ENCODE results near the gene CCDC159. TPM values are rescaled to one million over a fixed set of nuclear protein-coding genes. Genes with fewer than 3 reads are reported as not detected.
"Not testable (repeated sequence)": the region's sequence is repeated elsewhere in the genome, so short reads cannot be mapped to it uniquely, and the experiment has no call there.

CCDC159 gene
- total and polyA plus RNA-seq, 2 of the 4 experiments (the other 2 are of a cell fraction): 4.7 to 14.0 TPM

DNA sequence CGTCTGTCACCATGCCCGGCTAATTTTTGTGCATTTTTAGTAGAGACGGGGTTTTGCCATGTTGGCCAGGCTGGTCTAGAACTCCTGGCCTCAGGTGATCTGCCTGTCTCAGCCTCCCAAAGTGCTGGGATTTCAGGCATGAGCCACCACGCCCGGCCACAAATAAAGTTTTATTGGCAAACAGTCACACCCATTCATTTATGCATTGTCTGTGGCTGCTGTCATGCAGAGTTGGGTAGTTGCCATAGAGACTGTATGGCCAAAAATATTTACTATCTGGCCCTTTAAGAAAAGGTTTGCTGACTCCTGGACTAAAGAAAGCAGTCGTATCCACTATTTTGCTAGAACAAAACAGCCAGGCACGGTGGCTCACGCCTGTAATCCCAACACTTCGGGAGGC is 12.5 kb upstream of the CCDC159 start:
- H2BK5ac ChIP-seq (ENCODE audit: low read depth, low read length, poor library complexity, severe bottlenecking); H3K9ac ChIP-seq (ENCODE audit: low read depth, low read length); POLR2A ChIA-PET (ENCODE audit: unreplicated experiment); DNase-seq; H2BK20ac ChIP-seq (ENCODE audit: low read depth, low read length); BruUV-seq (replicated peaks); H4K8ac ChIP-seq (ENCODE audit: low read depth in 2 of 2, low read length in 2 of 2); intact Hi-C loops (cut with micrococcal nuclease); in situ Hi-C loops (cut with MboI; ENCODE audit: low sequenced_read_pairs); H2AFZ ChIP-seq (replicated peaks; ENCODE audit: low read length, poor library complexity); H2BK15ac ChIP-seq (ENCODE audit: low read depth, low read length); H2AK5ac ChIP-seq (ENCODE audit: low read depth, low read length); dilution Hi-C loops (cut with HindIII; ENCODE audit: low sequenced_read_pairs, unreplicated experiment); H4K20me1 ChIP-seq (ENCODE audit: insufficient read depth, low read length); H2BK120ac ChIP-seq (ENCODE audit: low read depth, low read length); ATAC-seq (ENCODE audit: low read depth); H3K9me3 ChIP-seq (ENCODE audit: control insufficient read depth, insufficient read depth, low read length); H2AK9ac ChIP-seq (replicated peaks; ENCODE audit: low read depth, low read length, poor library complexity); H3K14ac ChIP-seq (replicated peaks; ENCODE audit: low read depth, low read length); H3K56ac ChIP-seq (ENCODE audit: extremely low read depth, insufficient read depth, low read length); H4K5ac ChIP-seq (ENCODE audit: low read depth, low read length); CTCF ChIA-PET; H3K27ac ChIP-seq (ENCODE audit: insufficient read depth, low read length); H3K79me1 ChIP-seq (ENCODE audit: low read depth in 1 of 2, low read length in 2 of 2); H3K27me3 ChIP-seq (ENCODE audit: control insufficient read depth, insufficient read depth, low read length); H3K23ac ChIP-seq (ENCODE audit: low read depth, low read length); H3K9me1 ChIP-seq (ENCODE audit: insufficient read depth, low read length); H3K4me3 ChIP-seq (ENCODE audit: insufficient read depth, low read depth, low read length); H3K18ac ChIP-seq (ENCODE audit: low read depth, low read length); H3K4me2 ChIP-seq (ENCODE audit: low read depth, low read length); H3K4ac ChIP-seq (ENCODE audit: low read depth, low read length); H3K4me1 ChIP-seq (ENCODE audit: control insufficient read depth, insufficient read depth, low read length); H4K91ac ChIP-seq (ENCODE audit: insufficient read depth, low read depth, low read length): not testable (repeated sequence)
- WGBS, 2 experiments (ENCODE audit: extremely low coverage in 2 of 2, insufficient read length in 1 of 2): 96% methylated on average over 4 of the region's 9 CpGs; no CpG with 5 or more reads in 1 of the 2 experiments
- peaks cover 23% of the 10 kb centered on the region for H3K36me3 ChIP-seq (ENCODE audit: control insufficient read depth, insufficient read depth, low read length)

Measured in IMR-90 (cell line).